DND-41 (cell line): Measurements from ENCODE around the gene FXR2.

Experiments
- ATAC-seq: fragments of 200-7000 bp; cut with Tn5 transposase; 3 replicates; pipeline ENCODE4 v1.9.1; 2021; ENCODE audit warnings: low read depth; ENCODE audit not compliant: insufficient read depth
- DNase-seq: peaks from one replicate; pipeline ENCODE4 v3.0.0-alpha.2; 2020
- H2AFZ ChIP-seq: 2 replicates; pipeline ENCODE4 v1.6.0; 2012; ENCODE audit warnings: low read depth, low read length
- H3K27ac ChIP-seq: 2 replicates; pipeline ENCODE4 v1.5.1; 2012; ENCODE audit warnings: low read length, inconsistent platforms
- H3K27me3 ChIP-seq: fragments of 200-600 bp; sonication (generic); 2 replicates; pipeline ENCODE4 v1.6.0; 2012; ENCODE audit warnings: low read length, mild to moderate bottlenecking, inconsistent platforms; ENCODE audit not compliant: insufficient read depth, poor library complexity
- H3K36me3 ChIP-seq: 2 replicates; pipeline ENCODE4 v1.5.1; 2012; ENCODE audit warnings: low read length, inconsistent platforms; ENCODE audit not compliant: insufficient read depth
- H3K4me1 ChIP-seq: 2 replicates; pipeline ENCODE4 v1.5.1; 2012; ENCODE audit warnings: mild to moderate bottlenecking, low read length; ENCODE audit not compliant: insufficient read depth
- H3K4me2 ChIP-seq: 2 replicates; pipeline ENCODE4 v1.6.0; 2012; ENCODE audit warnings: mild to moderate bottlenecking, moderate library complexity, low read length, inconsistent platforms; ENCODE audit not compliant: insufficient read depth
- H3K4me3 ChIP-seq, 2 experiments: fragments of 200-600 bp in 1 of 2; shearing (Covaris generic) in 1 of 2; 2 replicates each; pipeline ENCODE4 v1.5.1; 2012 to 2016; ENCODE audit warnings: inconsistent platforms in 2 of 2, low read length in 2 of 2, mild to moderate bottlenecking in 2 of 2, low read depth in 1 of 2, moderate library complexity in 1 of 2
- H3K79me2 ChIP-seq: 2 replicates; pipeline ENCODE4 v1.6.0; 2012; ENCODE audit warnings: low read length, inconsistent platforms; ENCODE audit not compliant: insufficient read depth
- H3K9ac ChIP-seq: 2 replicates; pipeline ENCODE4 v1.6.0; 2012; ENCODE audit warnings: low read depth, mild to moderate bottlenecking, inconsistent platforms, low read length, moderate library complexity
- H3K9me3 ChIP-seq: 2 replicates; pipeline ENCODE4 v1.5.1; 2012; ENCODE audit warnings: low read length, moderate library complexity, mild to moderate bottlenecking, inconsistent platforms; ENCODE audit not compliant: insufficient read depth, severe bottlenecking
- H4K20me1 ChIP-seq: 2 replicates; pipeline ENCODE4 v1.6.0; 2012; ENCODE audit warnings: low read length; ENCODE audit not compliant: insufficient read depth
- CTCF ChIP-seq: IDR thresholded peaks from 2 replicates; pipeline ENCODE4 v1.5.1; 2012; ENCODE audit warnings: borderline replicate concordance, low read length, moderate library complexity, mild to moderate bottlenecking; ENCODE audit not compliant: poor library complexity, severe bottlenecking; ENCODE audit errors: extremely low read depth
- EZH2 ChIP-seq: IDR thresholded peaks from 3 replicates; pipeline ENCODE4 v1.6.1; 2012; ENCODE audit warnings: borderline replicate concordance, low read depth, mild to moderate bottlenecking, moderate library complexity, low read length, inconsistent platforms; ENCODE audit not compliant: severe bottlenecking

The FXR2 gene

GRCh38 chr17:7613769-7614424 is 800 bp downstream of the FXR2 start:
- peak overlapping the region; percentile 54 for H2AFZ ChIP-seq
- no peaks in the 10 kb centered on the region for H3K27me3 ChIP-seq
- H3K9ac ChIP-seq = peak overlapping the region; percentile 78
- H3K4me3 ChIP-seq = peak overlapping the region; percentile 59 to 69
- H3K4me2 ChIP-seq = peak overlapping the region; percentile 78
- H4K20me1 ChIP-seq = peaks cover 38% of the 10 kb centered on the region; the same call in 1 of the 2 replicates
- H3K36me3 ChIP-seq = peaks cover 27% of the 10 kb centered on the region
- peak overlapping the region; percentile 57 for H3K27ac ChIP-seq
- peak; percentile 41 for TF ChIP-seq CTCF
- no peak for TF ChIP-seq EZH2
- no peaks in the 10 kb centered on the region for H3K9me3 ChIP-seq
- peaks cover 54% of the 10 kb centered on the region for H3K79me2 ChIP-seq
- ATAC-seq (no peak), DNase-seq (no peak)
- peaks cover 47% of the 10 kb centered on the region for H3K4me1 ChIP-seq

- Histone ChIP-seq H3K4me2 (peak overlapping the region; percentile 78), H3K9ac (peak overlapping the region; percentile 78), H3K4me1 (peaks cover 47% of the 10 kb centered on the region), H3K9me3 (no peaks in the 10 kb centered on the region), H3K27me3 (no peaks in the 10 kb centered on the region), H3K4me3 (peak overlapping the region in 1 of 2 experiments; percentile 16; a peak in 1 of 4 replicates), H2AFZ (no peak overlapping the region), H4K20me1 (peaks cover 38% of the 10 kb centered on the region; the same call in 1 of the 2 replicates), H3K27ac (peak overlapping the region; percentile 41; the same call in 1 of the 2 replicates), H3K79me2 (peaks cover 65% of the 10 kb centered on the region), H3K36me3 (peaks cover 32% of the 10 kb centered on the region)
- DNase-seq (no peak), ATAC-seq (no peak)
- TF ChIP-seq CTCF (no peak), EZH2 (no peak)
Observed at GRCh38 chr17:7612294-7612640, 2.4 kb downstream of the FXR2 start.

GRCh38 chr17:7611635-7612293 is 2.9 kb downstream of the FXR2 start:
- Histone ChIP-seq H3K36me3 (peaks cover 32% of the 10 kb centered on the region), H2AFZ (no peak overlapping the region), H3K4me2 (peak overlapping the region; percentile 78), H3K79me2 (peaks cover 67% of the 10 kb centered on the region), H3K27me3 (no peaks in the 10 kb centered on the region), H3K4me3 (peak overlapping the region in 1 of 2 experiments; percentile 16; a peak in 1 of 4 replicates), H4K20me1 (peaks cover 38% of the 10 kb centered on the region; the same call in 1 of the 2 replicates), H3K9ac (peak overlapping the region; percentile 78), H3K27ac (peak overlapping the region; percentile 41), H3K4me1 (peaks cover 47% of the 10 kb centered on the region), H3K9me3 (no peaks in the 10 kb centered on the region)
- TF ChIP-seq EZH2 (no peak), CTCF (no peak)
- ATAC-seq (no peak), DNase-seq (no peak)
